CD4-positive, alpha-beta T cell treated with Interleukin-2 at 100 ng/mL for 4 hours (primary cell): Measurements from ENCODE around the gene ABHD5.

Experiments used
- DNase-seq: peaks from one replicate; pipeline ENCODE4 v3.0.0-alpha.2; 2020; ENCODE audit warnings: low spot score

Gene ABHD5

DNA sequence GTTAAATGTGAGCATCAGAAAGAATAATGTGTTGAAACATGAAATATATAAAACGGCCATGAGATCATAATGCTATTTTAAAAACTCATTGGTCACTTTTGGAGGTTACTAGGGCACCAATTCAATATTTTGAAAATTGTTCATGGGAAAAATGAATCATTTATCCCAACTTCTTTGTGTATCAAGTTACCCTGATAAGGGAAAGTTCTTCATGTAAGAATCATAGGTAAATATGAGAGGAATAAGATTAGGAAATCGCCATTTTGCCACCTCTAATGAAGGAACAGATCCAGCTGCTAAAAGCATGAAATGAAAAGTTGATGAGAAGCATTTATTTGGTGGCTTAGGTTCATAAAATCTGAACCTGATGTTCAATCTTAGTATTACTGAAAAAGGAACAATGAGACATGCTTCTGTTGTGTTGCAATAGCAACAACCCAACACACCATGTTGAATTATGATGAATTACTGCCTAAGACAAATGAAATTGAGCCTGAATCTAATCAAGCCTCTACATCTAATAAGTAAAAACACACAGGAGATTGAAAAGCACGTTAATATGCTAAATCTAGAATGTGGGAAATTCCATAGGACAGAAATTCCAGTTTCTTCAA lies 32.5 kb downstream of the ABHD5 start:
- DNase-seq, result no peak

DNA sequence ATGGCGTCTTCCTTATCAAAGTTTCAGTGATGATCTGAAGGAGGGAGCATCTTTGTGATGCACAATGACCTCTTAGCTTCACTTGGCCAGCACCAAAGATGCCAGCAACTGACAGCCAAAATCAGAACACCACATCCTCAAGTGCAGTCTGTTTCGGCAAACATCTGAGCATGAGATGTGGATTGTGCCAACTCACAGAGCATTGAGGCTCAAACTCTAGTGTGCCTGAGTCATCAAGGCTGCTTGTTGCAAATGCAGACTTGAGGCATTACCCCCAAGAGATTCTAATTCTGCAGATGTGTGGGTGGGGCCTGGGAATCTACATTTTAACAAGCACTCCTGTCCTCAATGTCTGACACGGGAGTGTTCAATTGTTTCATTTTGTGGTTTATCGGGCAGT lies 35.8 kb downstream of the ABHD5 start:
- DNase-seq, result no peak

- no peak for DNase-seq
Observed at GRCh38 chr3:43727930-43728329, 37.2 kb downstream of the ABHD5 start.

GRCh38 chr3:43728476-43728875 lies 37.7 kb downstream of the ABHD5 start:
- DNase-seq, result no peak

DNA sequence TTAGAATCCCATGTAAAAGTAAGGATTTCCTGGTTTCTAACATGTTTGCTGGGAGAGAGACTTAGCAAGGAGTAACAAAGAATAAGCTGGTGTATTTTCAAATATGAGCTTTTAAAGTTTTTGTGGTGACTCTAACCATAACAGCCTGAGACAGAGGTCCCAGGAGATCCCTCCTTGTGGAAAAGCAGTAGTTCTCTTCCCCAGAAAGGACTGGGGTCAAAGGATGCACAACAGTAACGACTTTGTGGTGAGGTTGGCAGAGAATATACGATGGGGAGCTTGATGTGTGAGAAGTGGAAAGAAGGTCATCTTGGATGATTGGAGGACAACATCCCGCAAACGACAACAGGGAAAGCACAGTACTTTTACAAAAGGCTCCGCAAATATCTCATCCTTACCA lies 38.2 kb downstream of the ABHD5 start:
- no peak for DNase-seq

DNA sequence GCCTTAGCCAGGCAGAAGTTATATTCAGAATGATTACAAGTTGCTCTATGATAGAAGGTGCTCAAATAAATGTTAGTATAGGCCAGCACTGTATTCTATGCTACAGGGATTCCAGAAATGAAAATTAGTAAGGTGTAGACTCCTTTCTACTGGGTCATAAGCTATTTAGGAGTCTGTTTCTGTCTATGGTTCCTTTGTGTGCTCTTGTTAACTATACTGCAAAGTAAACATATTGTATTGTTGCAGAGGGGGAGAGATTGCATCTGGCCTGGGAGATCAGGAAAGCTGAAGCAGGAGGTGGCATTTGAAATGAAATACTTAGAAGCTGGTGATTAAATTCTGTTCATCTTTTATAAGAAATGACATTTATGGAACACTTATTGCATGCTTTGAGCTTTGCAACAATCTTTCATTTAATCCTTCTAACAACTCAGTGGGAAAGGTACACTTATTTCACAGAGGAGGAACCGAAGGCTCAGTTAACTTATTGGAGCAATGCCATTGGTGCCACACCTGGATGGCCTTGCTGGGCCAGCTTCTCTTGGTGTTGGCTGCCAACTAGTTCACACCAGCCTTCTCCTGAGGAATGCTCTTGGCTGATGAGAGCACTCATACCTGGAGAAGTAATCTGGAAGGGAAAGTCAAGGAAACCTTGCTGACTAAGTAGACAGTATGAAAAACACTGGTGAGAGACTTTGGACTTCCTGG lies 39.1 kb downstream of the ABHD5 start:
- no peak for DNase-seq

DNA sequence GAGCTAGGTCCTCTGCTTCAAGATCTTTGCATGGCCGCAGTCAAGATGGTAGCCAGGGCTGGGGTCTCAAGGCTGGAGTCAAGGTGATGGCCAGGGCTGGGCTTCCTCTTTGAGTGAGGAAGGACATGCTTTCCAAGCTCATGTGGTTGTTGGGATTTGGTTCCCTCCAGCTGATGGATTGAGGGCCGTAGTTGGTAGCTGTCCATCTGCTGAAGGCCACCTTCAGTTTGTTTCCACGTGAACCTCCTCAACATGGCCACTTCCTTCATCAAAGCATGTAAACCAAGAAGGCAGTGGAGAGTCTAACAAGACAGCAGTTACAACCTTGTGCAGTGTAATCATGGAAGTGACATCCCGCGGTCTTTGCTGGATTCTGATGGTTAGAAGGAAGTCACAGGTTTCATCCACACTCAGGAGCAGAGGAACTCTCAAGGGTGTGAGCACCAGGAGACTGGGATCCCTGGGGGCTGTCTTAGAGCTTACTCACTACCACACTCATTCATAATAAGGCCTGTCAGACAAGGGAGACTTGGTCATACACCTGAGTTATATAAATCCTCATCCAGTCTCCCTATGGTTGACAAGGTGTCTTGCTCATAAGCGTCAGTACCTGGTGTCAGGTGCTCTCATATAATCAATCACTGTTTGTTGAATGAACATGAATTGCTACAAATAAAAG lies 42.1 kb downstream of the ABHD5 start:
- DNase-seq, result no peak

GRCh38 chr3:43733459-43734384 lies 43.0 kb downstream of the ABHD5 start:
- DNase-seq, result no peak

- DNase-seq, result no peak
Observed at GRCh38 chr3:43734685-43735084, 43.9 kb downstream of the ABHD5 start.

DNA sequence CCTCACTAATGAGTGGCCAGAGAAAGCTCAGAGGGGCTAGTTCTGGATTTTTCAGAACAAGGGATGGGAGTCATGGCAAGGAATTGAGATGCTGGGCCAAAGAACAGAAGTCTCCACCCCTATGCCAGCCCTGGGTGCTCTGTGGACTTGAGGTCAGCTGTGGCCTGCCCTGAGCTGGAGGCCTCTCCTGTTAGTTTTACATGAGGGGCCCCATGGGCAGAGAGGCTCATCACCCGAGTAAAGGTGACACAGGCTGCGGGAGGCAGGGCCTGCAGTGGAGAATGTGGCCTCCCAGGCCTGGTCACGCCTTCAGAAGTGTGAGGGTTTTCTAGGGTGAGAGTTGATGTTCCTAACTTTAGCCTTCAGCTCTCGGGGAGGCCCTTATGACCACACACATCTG lies 44.9 kb downstream of the ABHD5 start:
- no peak for DNase-seq

DNA sequence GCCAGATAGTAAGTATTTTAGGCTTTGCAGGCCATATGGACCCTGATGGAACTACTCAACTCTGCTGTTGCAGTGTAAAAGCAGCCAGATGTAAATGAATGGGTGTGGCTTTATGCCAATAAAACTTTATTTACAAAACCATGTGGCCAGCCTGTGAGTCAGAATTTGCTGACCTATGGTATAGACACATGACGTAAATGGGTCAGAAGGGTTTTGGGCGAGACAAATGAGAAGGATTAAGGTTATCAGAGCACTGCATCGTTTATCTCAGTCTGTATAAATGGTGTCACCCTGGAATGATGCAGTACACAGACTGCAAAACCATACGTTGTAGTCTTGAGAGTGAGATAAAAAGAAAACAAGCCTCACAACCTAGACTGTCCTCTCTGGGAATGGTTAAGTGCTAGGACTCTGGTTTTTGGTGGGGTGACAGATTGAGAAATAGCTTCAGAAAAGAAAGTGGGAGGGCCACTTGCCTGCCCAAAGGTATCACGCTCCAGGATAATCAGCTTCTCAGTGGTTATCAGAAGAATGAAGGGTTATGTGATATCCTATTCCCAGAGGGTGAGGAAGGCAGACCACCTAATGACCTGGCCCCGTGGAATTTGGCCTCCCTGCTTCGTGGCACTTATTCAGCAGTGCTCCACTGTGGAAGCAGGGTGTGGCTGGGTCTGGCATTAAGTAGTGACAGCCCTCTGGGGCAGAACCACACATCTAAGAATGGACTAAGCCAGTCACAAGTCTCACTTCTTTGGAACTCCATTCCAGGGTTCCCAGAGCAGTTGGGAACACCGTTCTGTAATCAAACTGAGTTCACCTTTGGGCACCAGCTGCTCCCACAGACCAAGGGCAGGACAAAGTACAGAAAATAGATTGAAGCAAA lies 46.1 kb downstream of the ABHD5 start:
- no peak for DNase-seq

DNA sequence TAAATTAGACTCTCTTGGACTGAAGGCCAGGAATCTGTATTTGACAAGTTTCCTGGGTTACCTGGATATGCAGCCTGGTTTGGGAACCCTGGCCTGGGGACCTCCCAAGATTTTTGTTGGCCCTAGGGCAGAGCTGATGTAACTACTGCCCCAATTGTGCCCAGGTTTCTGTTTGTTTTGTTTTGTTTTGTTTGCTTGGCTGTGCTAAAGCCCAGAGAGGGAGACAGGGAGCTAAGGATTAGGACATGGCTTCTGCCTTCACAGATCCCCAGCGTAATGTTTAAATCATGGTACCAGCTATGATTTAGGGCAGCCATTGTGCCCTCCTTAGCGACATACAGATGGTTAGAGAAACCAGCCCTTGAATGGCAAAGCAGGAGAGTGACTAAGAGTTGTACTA lies 47.6 kb downstream of the ABHD5 start:
- no peak for DNase-seq

DNA sequence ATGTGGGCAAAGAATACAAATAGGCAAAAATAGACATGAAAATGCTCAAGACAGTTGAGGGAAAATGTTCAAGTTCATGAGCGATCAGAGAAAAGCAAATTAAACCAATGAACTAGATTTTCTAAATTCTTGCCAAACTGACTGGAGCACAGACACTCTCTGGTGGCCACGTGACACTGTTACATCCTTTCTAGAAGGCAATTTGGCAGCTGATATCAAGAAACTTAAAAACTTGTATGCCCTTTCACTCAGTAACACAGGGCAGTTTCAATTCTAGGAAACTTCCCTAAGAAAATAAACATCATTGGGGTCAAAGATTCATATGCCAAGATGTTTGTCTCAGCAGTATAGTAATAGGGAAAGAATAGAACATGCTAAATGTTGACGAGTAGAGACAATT lies 52.2 kb downstream of the ABHD5 start:
- DNase-seq, result no peak

DNA sequence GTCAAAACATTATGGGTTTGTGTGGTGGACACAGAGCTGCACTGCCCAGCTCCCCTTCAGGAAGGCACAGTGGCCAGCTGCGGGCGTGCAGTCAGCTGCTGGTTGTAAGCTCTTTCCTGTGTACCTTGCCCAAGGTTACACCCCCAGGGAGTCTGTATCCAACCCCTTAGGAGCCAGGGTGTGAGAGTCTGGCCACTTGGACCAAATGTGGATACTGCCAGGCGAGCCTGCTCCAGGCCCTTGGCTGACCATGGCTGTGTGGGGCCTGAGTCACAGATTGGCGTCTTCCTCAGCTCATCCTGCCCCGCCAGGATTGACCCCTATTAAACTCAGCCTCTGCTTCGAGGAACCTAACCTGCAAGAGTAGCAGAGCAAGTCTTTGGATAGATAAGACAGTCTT lies 56.9 kb downstream of the ABHD5 start:
- DNase-seq, result no peak

DNA sequence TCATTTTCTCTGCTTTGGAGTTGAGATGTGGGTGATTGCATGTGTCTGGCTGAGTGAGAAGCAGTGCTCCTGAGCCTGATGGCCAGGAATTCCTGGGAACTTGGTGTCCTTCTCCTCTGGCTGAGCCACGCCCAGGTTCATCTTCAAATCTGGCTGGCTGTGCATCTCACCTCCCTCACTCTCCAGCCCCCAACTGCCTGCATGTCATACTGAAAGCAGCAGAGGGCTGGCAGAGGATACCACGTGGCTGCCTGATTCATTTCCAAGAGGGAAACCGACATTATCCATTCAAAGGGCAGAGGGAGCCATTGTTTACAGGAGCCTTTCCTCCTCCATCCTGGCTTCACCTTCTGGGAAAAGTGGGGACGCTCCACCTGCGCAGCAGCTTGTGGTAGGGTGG lies 57.4 kb downstream of the ABHD5 start:
- no peak for DNase-seq

DNA sequence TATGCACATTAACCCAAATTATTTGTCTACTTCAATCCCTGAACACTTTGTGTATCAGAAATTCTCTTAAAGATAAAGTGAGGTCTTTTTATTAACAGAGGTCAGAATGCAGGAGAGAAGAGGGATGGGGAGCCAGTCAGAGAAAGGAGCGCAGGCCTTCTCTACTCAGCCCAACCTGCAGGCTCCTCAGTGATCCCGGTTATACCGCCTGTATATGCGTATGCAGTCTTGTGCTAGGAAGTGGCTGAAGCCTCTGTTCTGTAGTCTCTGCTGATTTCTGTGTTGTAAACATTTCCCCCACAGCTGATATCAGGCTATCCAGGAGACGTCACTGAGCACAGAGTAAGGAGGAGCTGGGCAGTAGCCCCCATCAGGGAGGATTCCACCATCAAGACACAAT lies 57.9 kb downstream of the ABHD5 start:
- DNase-seq, result no peak

- no peak for DNase-seq
Observed at GRCh38 chr3:43752905-43753304, 62.2 kb downstream of the ABHD5 start.

- no peak for DNase-seq
Observed at GRCh38 chr3:43753741-43754715, 63.3 kb downstream of the ABHD5 start.

- peak; percentile 27 for DNase-seq
Observed at GRCh38 chr3:43755516-43756200, 64.9 kb downstream of the ABHD5 start.
